Measurements from ENCODE around the gene TAS2R5. TPM values are rescaled to one million over a fixed set of nuclear protein-coding genes. Genes with fewer than 3 reads are reported as not detected.
"Not testable (repeated sequence)": the region's sequence is repeated elsewhere in the genome, so short reads cannot be mapped to it uniquely, and the experiment has no call there.

The TAS2R5 gene
- total RNA-seq, 1 experiment from 2014 or later, result 0.43 TPM

DNA sequence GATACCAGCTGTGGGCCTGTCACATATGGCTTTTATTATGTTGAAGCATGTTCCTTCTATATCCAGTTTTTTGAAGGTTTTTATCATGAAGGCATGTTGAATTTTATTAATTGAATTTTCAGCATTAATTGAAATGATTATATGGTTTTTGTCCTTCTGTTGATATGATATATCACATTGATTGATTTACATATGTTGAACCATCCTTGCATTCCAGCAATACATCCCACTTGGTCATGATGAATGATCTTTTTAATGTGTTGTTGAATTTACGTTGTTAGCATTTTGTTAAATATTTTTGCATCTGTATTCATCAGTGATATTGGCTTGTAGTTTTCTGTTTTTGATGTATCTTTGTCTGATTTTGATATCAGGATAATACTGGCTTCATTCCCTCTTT, 30.1 kb downstream of the TAS2R5 start:
- Histone ChIP-seq H3K27me3 (replicated peaks; ENCODE audit: insufficient read depth, low read depth, low read length, poor library complexity) (no peaks in the 10 kb centered on the region), H3K9me3 (ENCODE audit: low read depth, low read length, poor library complexity, severe bottlenecking) (no peaks in the 10 kb centered on the region), H3K36me3 (ENCODE audit: insufficient read depth, low read length, poor library complexity, severe bottlenecking) (no peaks in the 10 kb centered on the region), H3K27ac (ENCODE audit: low read depth, low read length, poor library complexity, severe bottlenecking) (no peak overlapping the region), H3K4me1 (ENCODE audit: insufficient read depth, low read length, poor library complexity, severe bottlenecking) (no peaks in the 10 kb centered on the region), H3K4me3 (ENCODE audit: low read depth, low read length, poor library complexity, severe bottlenecking) (no peak overlapping the region)
- ChIA-PET POLR2A (ENCODE audit: low non-redundant PET) (no interaction called here), CTCF (no interaction called here)
- no peak for DNase-seq (ENCODE audit: low spot score)
- intact Hi-C loops (cut with micrococcal nuclease; ENCODE audit: unreplicated experiment), result no loop called here
- no TSS peak for BruUV-seq (replicated peaks)
- no peak for TF ChIP-seq EZH2 (IDR thresholded peaks at IDR 0.05; ENCODE audit: borderline replicate concordance, low read depth, low read length, poor library complexity, severe bottlenecking)

- POLR2A ChIA-PET (ENCODE audit: low non-redundant PET); H3K36me3 ChIP-seq (ENCODE audit: insufficient read depth, low read length, poor library complexity, severe bottlenecking); H3K4me1 ChIP-seq (ENCODE audit: insufficient read depth, low read length, poor library complexity, severe bottlenecking); DNase-seq (ENCODE audit: low spot score); BruUV-seq (replicated peaks); CTCF ChIA-PET; H3K27me3 ChIP-seq (replicated peaks; ENCODE audit: insufficient read depth, low read depth, low read length, poor library complexity); H3K4me3 ChIP-seq (ENCODE audit: low read depth, low read length, poor library complexity, severe bottlenecking); H3K27ac ChIP-seq (ENCODE audit: low read depth, low read length, poor library complexity, severe bottlenecking); H3K9me3 ChIP-seq (ENCODE audit: low read depth, low read length, poor library complexity, severe bottlenecking); intact Hi-C loops (cut with micrococcal nuclease; ENCODE audit: unreplicated experiment): not testable (repeated sequence)
Observed at GRCh38 chr7:141822432-141822831, 32.4 kb downstream of the TAS2R5 start.

DNA sequence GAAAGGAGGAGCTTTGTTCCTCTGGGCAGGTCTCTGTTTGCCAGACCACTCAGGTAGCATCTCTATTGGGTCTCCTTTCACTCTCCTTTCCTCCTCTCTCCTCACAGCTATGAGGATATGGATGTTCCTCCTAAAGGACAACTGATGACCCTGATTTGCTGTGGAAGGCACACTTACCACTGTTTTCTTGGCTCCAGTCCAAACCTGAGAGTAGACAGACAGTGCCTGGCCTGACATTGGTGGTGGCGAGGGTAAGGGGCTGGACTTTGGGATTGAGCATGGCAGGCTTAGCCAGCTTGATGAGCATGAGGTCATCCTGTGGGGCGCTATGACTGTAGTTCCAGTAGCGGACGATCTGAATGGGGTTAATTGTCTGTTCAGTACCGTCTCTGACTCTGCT, 47.7 kb downstream of the TAS2R5 start:
- CTCF ChIA-PET, result no interaction called here

DNA sequence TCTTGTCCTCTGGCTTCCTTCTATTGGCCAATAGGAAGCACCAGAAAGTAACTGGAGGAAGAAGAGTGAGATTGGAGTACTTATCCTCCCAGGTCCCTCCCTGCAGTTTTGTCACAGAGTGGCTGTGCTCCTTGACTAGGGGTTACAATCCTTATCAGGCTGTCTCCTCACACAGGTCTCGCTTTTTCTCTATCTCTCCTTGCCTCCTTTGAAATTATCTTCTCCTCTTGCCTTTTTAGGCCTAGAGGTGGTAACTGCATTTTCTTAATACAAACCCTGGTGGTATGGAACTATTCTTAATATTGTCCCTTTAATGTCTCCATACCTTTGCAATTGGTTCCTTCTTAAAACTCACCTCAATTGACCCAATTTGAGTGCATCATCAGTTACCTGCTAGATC, 48.6 kb downstream of the TAS2R5 start:
- no peak overlapping the region for H3K27ac ChIP-seq (ENCODE audit: low read depth, low read length, poor library complexity, severe bottlenecking)
- no peaks in the 10 kb centered on the region for H3K36me3 ChIP-seq (ENCODE audit: insufficient read depth, low read length, poor library complexity, severe bottlenecking)
- no peaks in the 10 kb centered on the region for H3K4me1 ChIP-seq (ENCODE audit: insufficient read depth, low read length, poor library complexity, severe bottlenecking)
- DNase-seq (ENCODE audit: low spot score), result no peak
- ChIA-PET POLR2A (ENCODE audit: low non-redundant PET) (no interaction called here), CTCF (no interaction called here)
- no peak overlapping the region for H3K4me3 ChIP-seq (ENCODE audit: low read depth, low read length, poor library complexity, severe bottlenecking)
- H3K27me3 ChIP-seq (replicated peaks; ENCODE audit: insufficient read depth, low read depth, low read length, poor library complexity), result no peaks in the 10 kb centered on the region
- no peaks in the 10 kb centered on the region for H3K9me3 ChIP-seq (ENCODE audit: low read depth, low read length, poor library complexity, severe bottlenecking)
- TF ChIP-seq EZH2 (IDR thresholded peaks at IDR 0.05; ENCODE audit: borderline replicate concordance, low read depth, low read length, poor library complexity, severe bottlenecking), result no peak
- TF ChIP-seq, protein P1, sequence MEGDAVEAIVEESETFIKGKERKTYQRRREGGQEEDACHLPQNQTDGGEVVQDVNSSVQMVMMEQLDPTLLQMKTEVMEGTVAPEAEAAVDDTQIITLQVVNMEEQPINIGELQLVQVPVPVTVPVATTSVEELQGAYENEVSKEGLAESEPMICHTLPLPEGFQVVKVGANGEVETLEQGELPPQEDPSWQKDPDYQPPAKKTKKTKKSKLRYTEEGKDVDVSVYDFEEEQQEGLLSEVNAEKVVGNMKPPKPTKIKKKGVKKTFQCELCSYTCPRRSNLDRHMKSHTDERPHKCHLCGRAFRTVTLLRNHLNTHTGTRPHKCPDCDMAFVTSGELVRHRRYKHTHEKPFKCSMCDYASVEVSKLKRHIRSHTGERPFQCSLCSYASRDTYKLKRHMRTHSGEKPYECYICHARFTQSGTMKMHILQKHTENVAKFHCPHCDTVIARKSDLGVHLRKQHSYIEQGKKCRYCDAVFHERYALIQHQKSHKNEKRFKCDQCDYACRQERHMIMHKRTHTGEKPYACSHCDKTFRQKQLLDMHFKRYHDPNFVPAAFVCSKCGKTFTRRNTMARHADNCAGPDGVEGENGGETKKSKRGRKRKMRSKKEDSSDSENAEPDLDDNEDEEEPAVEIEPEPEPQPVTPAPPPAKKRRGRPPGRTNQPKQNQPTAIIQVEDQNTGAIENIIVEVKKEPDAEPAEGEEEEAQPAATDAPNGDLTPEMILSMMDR (conservative IDR thresholded peaks at IDR 0.05; ENCODE audit: low read depth, low read length), result no peak
- BruUV-seq (replicated peaks), result no TSS peak
- intact Hi-C loops (cut with micrococcal nuclease; ENCODE audit: unreplicated experiment), result no loop called here

More for the DNA sequence above, 47.7 kb downstream of the TAS2R5 start:
- no peak for DNase-seq (ENCODE audit: low spot score)
- BruUV-seq (replicated peaks), result no TSS peak
- Histone ChIP-seq H3K27me3 (replicated peaks; ENCODE audit: insufficient read depth, low read depth, low read length, poor library complexity) (no peaks in the 10 kb centered on the region), H3K4me3 (ENCODE audit: low read depth, low read length, poor library complexity, severe bottlenecking) (no peak overlapping the region), H3K27ac (ENCODE audit: low read depth, low read length, poor library complexity, severe bottlenecking) (no peak overlapping the region), H3K4me1 (ENCODE audit: insufficient read depth, low read length, poor library complexity, severe bottlenecking) (no peaks in the 10 kb centered on the region), H3K9me3 (ENCODE audit: low read depth, low read length, poor library complexity, severe bottlenecking) (no peaks in the 10 kb centered on the region), H3K36me3 (ENCODE audit: insufficient read depth, low read length, poor library complexity, severe bottlenecking) (no peaks in the 10 kb centered on the region)
- intact Hi-C loops (cut with micrococcal nuclease; ENCODE audit: unreplicated experiment), result no loop called here
- POLR2A ChIA-PET (ENCODE audit: low non-redundant PET), result no interaction called here
- TF ChIP-seq, protein P1 (conservative IDR thresholded peaks at IDR 0.05; ENCODE audit: low read depth, low read length), result no peak
- no peak for TF ChIP-seq EZH2 (IDR thresholded peaks at IDR 0.05; ENCODE audit: borderline replicate concordance, low read depth, low read length, poor library complexity, severe bottlenecking)

All from A673 (cell line).